Kidney glomerular epithelial cell (primary cell): ENCODE results near the gene F2.

Experiments used
- DNase-seq: peaks from one replicate; lab custom pipeline; 2025; lab: John Stamatoyannopoulos, UW

The F2 gene

DNA sequence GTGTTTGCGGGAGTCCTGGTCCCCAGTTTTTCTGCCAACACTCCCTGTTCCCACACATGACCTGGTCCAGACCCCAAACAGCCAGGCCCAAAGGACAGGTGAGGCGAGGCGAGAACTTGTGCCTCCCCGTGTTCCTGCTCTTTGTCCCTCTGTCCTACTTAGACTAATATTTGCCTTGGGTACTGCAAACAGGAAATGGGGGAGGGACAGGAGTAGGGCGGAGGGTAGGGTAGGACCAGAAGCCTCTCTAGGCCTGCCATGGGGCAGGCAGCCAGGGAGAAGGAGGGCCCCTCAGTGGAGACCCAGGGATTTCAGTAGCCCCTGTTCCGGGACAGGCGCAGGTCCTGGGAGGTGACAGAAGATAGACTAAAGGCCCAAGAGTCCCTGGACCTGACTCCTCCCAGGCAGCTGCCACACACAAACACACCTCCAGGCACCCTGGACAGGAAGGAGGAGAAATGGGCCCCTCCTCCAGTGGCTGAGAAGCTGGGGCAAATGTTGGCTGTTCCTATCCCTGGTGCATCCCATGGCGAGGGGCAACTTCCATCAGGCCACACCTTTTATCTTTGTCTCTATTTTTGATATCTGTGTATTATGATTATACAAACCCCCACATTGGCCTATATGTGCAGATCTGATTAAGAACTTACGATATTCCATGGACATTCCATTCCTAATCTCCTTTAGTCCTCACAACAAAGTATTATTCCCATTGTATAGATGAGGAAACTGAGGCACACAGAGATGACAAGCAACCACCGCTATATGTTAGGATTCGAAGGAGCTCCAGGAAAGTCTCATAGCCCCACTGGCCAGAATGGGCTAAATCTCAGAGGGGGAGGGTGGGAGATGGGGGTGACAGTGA lies 626 bp upstream of the F2 start:
- DNase-seq = no peak

DNA sequence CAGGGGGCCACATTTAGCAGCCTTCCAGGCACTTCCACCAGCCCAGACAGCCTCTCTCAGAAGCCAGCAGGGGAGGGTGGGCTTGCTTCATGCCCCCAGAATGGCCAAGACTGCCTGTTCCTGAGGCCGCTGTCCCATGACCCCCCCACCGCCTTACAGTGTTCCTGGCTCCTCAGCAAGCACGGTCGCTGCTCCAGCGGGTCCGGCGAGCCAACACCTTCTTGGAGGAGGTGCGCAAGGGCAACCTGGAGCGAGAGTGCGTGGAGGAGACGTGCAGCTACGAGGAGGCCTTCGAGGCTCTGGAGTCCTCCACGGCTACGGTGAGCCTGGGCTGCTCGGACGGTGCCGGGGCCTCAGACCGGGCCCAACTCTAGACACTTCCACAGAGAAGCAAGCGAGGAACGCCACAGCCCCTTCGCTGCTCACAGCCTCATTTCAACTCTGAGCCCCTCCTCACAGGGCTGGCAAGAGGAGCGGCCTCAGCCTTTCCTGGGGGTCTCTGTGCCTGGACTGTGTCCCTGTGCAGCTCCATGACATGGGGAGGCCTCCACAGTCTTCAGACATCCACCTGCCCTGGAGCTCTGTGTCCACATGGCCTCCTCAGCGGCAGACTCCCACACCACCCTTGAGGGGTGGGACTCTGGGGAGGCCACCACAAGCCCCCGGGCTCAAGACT lies 668 bp downstream of the F2 start:
- DNase-seq = no peak

DNA sequence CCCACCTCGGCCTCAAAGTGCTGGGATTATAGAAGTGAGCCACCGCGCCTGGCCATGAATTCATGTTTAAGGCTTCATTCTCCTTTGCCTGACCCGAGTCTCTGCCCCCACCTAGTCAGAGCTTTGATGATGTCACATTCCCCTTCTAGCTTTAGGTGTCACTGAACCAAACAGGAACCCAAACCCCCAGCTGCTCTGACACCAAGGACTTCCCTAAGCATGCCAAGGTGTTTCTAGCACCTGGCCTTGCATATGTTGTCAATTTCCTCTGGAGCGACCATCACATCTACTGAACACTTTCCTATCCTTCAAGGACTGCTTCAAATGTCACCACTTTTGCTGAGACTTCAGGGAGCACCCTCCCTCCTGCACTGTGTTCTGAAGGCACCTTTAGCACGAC lies 2.3 kb downstream of the F2 start:
- no peak for DNase-seq

DNA sequence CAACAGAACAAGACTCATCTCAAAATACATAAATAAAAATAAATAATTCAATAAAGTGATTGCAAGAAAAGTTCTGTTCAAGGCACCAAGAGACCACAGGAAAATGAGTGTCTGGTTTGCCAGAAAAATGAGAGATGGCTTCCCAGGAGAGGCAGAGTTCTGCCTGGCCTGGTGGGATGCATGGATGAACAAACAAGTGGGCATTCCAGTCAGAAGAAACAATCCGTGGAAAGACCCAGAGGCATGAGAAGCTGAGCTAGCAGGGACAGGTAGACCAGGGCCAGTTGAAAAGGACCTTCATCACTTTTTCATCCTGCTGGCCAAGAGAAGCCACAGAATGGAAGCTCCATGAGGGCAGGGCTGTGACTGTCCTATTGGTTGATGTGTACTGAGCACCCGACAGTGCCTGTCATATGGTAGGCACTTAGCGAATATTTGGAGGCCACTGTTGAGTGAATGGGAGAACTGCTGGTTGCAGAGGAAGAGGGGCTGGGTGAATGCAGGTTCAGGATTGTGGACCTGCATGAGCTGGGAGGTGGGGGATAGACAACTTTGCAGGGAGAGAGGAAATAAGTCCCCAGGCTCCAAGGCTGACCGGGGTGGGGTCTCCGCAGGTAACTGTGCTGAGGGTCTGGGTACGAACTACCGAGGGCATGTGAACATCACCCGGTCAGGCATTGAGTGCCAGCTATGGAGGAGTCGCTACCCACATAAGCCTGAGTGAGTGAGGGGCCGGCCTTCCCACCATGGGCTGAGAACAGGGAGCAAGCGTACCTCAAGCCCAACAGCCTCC lies 3.7 kb downstream of the F2 start:
- DNase-seq = no peak

DNA sequence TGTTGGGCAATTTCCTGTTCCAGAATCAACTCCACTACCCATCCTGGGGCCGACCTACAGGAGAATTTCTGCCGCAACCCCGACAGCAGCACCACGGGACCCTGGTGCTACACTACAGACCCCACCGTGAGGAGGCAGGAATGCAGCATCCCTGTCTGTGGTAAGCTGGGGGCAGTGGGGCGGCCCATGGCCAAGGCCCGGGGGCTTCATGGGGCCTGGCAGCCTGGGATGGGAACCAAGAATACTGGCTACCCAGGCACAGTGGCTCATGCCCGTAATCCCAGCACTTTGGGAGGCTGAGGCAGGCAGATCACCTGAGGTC lies 4.3 kb downstream of the F2 start:
- no peak for DNase-seq

DNA sequence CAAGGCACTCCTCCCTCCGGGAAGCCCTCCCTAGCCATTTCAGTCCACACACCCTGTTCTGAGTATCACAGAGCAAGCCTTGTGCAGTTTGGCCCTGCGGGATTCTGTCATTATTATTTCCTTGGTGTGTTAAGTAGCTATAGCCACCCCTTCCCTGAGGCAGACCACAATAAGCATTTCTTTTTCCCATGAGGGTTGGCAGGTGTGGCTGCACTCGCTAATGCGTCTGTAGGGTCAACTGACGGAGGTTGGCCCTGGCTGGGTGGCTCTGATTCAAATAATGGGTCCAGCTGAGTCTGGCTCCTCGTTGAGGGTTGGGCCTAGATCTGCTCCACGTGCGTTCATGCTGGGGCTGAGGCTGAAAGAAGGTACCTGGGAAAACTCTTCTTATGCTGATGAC lies 5.1 kb downstream of the F2 start:
- no peak for DNase-seq

DNA sequence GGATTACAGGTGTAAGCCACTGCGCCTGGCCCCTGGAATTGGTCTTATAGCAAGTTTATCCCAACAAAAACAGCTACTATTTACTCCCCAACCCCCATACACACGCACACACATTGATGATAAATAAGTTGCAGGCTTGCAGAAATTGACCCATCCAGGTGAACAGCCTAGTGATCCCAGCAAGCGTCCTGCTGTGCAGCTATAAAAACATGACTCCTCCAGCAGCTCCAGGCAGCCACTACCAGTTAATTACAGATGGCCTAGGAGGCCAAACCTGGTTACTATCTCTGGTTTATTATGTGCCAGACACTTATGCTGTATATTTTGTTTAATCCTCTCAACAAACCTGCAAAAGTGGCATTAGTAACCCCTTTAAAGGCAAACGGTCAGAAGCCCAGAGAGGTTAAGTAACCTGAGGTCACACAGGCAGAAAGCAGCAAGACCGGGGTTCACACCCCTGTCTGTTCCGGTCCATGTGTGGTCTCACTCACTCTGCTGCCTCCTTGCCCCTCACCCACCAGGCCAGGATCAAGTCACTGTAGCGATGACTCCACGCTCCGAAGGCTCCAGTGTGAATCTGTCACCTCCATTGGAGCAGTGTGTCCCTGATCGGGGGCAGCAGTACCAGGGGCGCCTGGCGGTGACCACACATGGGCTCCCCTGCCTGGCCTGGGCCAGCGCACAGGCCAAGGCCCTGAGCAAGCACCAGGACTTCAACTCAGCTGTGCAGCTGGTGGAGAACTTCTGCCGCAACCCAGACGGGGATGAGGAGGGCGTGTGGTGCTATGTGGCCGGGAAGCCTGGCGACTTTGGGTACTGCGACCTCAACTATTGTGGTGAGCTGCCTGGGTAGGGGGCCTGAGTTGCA lies 6.6 kb downstream of the F2 start:
- DNase-seq = no peak

DNA sequence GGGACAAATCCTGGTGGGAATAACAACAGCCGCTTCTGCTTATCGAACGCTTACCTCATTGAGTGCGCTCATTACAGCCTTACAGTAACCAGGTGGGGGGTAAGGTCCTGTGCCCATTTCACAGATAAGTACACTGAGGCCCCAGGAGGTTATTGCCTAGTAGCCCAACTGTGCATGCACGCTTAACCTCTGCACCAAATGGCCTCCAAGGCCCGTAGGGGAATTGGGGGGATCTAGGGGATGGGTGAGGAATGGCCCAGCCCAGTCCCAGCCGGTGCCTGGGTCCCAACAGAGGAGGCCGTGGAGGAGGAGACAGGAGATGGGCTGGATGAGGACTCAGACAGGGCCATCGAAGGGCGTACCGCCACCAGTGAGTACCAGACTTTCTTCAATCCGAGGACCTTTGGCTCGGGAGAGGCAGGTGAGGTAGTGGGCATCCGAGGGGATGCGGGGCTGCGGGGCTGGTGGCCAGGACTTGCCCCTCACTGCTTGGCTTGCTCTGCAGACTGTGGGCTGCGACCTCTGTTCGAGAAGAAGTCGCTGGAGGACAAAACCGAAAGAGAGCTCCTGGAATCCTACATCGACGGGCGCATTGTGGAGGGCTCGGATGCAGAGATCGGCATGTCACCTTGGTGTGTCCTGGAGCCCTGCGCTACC lies 7.3 kb downstream of the F2 start:
- DNase-seq = no peak

DNA sequence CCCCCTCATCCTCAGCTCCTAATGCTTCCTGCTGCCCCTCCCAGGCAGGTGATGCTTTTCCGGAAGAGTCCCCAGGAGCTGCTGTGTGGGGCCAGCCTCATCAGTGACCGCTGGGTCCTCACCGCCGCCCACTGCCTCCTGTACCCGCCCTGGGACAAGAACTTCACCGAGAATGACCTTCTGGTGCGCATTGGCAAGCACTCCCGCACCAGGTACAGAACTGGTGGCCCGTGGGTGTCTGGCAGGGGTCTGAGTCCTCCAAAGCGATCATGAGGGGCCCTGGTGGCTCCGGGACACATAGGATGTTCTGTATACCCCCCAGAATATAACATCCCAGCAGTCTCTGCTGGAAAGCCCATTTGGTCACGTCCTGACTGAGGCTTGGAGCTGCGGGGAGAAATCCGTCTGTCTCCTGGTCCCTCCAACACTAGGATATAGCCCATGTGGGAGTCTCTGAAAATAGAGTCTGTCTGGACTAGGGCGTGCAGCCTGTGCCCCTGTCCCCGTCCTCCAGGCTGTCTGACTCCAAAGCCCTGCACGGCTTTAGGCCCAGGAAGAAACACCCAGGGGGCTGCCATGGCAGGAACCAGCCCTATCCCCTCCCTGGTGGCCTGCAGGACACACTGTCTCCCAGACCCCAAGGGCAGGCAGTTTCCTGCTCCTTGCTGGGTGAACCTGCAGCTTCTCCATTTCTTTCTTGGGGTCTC lies 9.1 kb downstream of the F2 start:
- DNase-seq = no peak

DNA sequence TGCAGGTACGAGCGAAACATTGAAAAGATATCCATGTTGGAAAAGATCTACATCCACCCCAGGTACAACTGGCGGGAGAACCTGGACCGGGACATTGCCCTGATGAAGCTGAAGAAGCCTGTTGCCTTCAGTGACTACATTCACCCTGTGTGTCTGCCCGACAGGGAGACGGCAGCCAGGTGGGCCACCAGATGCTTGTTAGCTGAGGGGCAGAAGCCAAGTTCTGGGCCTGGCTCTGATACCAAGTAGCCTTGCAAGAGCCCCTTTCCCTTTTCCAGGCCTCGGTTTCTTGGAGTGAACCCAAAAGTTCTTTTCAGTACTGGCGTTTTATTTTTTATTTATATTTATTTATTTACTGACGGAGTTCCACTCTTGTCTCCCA lies 9.6 kb downstream of the F2 start:
- DNase-seq = no peak

DNA sequence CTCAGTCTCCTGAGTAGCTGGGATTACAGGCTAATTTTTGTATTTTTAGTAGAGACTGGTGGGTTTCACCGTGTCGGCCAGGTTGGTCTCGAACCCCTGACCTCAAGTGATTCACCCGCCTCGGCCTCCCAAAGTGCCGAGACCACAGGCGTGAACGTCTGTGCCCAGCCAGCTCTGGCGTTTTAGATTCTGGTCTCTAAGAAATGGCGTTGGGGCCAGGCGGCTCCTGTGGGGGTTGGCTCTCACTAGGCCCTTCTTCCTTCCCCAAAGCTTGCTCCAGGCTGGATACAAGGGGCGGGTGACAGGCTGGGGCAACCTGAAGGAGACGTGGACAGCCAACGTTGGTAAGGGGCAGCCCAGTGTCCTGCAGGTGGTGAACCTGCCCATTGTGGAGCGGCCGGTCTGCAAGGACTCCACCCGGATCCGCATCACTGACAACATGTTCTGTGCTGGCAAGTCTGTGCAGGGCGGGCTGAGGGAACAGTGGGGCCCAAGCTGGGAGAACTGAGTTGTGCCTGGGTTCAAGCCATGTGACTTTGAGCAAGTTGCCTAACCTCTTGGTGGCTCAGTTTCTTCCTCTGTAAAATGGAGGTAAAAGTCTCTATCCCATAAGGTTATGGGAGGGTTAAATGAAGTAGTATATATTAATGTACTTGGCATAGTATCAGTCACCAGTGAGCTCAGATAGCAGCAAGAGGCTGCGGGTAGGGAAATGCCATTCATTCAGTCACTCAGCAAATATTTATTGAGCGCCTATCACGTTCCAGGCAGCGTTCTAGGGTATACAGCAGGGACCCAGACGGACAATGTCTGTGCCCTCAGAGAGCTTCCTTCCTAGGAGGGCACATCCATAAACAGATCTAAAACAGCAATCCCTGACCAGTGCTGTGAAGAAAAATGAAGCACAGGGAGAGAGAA lies 10.4 kb downstream of the F2 start:
- DNase-seq = no peak

DNA sequence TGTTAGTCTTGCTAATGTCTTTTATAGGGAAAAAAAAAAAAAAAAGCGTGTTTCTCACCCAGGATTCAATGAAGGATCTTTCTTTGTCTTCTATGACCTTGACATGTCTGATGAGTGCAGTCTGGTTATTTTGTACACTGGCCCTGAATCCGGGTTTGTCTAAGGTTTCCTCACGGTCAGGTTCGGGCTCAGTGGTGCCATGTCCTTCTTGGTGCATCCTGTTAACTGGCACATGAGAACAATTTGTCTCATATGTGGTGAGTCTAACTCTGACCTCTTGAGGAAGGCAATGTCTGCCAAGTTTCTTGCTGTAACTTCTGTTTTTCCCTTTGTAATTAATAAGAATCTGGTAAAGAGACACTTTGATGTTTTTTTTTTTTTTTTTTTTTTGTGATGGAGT lies 12.5 kb downstream of the F2 start:
- DNase-seq = no peak

DNA sequence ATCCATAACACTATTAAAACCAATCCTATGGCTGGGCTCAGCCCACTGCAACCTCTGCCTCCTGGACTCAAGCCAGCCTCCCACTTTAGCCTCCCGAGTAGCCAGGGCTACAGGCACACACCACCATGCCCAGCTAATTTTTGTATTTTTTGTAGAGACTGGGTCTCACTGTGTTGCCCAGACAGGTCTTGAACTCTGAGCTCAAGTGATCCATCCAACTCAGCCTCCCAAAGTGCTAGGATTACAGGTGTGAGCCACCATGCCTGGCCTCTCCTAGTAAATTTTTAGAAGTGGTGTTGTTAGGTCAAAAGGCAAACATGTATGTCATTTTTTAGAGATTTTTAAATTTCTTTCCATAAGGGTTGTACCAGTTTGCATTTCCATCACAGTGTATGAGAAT lies 14.2 kb downstream of the F2 start:
- no peak for DNase-seq

DNA sequence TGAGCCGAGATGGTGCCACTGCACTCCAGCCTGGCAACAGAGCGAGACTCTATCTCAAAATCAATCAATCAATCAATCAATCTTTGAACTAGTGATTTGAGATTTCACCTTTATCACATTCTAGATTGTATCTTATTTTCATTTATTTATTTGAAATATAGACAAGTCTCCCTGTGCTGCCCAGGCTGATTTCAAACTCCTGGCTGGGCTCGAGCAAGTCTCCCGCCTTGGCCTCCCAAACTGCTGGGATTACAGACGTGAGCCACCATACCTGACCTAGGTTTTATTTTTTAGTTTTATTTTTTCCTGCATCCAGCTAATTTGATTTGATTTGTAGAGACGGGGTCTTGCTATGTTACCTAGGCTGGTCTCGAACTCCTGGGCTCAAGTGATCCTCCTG lies 17.1 kb downstream of the F2 start:
- DNase-seq = no peak

DNA sequence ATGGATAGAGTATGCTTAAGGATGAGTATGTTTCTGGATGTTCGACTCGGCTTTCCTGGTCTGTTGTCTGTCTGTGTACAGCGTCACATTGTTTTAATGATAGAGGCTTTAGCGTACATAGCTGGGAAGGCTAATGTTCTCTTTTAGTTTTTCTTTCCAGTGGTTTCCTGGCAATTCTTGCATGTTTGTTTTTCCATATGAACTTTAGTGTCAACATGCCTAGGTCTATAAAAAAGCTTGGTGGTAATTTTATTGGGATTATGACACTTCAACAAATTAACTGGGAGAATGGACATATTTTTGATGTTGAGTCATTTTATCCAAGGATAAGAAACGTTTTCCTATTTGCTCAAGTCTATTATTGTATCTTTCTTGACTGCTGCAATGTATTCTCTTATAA lies 17.6 kb downstream of the F2 start:
- DNase-seq = no peak

DNA sequence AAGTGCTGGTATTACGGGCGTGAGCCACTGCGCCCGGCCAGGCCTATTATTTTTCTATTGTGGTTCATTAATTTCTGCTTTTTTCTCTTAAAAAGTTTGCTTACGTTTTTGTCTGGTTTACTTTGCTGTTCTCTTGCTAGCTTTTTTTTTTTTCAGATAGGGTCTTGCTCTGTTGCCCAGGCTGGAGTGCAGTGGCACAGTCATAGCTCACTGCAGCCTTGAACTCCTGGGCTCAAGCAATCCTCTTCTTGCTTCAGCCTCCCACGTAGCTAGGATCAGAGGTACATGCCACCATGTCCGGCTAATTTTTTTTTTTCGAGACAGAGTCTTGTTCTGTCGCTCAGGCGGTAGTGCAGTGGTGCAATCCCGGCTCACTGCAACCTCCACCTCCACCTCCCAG lies 18.7 kb downstream of the F2 start:
- DNase-seq = no peak

DNA sequence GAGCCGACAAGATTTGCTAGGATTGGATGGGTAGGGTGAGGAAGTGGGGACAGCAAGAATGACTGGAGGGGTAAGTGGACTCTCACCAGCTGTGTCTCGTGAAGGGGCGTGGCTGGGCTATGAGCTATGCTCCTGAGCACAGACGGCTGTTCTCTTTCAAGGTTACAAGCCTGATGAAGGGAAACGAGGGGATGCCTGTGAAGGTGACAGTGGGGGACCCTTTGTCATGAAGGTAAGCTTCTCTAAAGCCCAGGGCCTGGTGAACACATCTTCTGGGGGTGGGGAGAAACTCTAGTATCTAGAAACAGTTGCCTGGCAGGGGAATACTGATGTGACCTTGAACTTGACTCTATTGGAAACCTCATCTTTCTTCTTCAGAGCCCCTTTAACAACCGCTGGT lies 19.9 kb downstream of the F2 start:
- DNase-seq = no peak

DNA sequence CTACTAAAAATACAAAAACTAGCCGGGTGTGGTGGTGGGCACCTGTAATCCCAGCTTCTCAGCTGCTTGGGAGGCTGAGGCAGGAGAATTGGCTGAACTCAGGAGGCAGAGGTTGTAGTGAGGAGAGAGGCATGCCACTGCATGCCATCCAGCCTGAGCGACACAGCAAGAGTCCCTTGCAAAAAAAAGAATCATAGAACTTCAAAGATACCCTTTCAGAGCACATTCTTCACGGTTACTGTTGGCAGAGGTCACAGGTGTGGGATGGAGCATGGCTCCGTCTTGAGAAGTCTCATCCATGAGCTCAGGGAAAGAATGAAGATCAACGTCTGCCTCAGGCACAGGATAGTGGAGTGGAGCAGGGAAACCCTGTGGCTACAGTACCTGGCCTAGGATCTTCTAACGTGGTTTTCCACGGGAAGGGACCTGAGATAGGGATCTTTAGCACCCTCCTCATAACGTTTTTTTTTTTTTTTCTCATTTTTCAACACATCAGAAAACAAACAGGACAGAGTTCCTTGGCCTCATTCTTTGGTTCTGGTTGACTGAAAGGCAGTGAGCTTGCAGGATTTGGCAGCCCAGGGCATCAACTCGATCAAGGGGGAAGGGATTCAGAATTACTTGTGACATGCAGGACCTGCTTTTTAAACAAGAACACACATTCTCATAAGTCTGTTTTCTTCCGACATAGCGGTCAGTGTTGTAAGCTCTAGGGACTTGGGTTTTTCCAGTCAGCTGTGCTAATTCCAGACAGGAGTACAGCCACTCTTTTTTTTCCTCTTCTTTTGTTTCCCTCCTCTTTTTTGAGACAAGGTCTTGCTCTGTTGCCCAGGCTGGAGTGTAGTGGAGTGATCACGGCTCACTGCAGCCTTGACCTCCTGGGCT lies 22.8 kb downstream of the F2 start:
- DNase-seq = no peak

DNA sequence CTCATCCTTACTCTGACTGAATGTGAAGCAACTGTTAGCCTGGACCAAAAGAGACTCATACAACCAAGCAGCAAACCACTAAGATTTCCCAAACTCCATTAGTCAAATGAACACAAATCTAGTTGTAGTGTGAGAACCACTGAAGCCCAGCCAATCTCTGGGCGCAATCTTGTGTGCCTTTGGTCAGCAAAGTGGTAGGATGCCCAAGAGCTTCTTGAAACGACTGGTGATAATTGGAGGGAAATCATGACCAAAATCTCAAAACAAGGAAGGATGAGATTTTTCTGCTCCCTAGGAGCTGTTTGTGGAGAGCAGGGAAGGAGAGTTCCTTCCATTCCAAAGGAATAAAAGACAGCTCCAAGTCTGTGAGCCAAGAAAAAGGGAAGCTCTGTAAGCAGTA lies 24.0 kb downstream of the F2 start:
- no peak for DNase-seq
